H4 (cell line): Measurements from ENCODE around the gene DEGS1. TPM values are rescaled to one million over a fixed set of nuclear protein-coding genes. Genes with fewer than 3 reads are reported as not detected.
A peak's percentile ranks its signal among the peaks of the same experiment; 100 is the strongest.

Source experiments
- DNase-seq: peaks from one replicate; pipeline ENCODE4 v3.0.0-alpha.2; 2015; ENCODE audit warnings: low spot score
- total RNA-seq: library from RNA; depleted of rRNA; stranded (reverse); fragments of >200 nt; shearing (Covaris generic); gene quantifications from 2 replicates; pipeline ENCODE4 v1.2.3, GENCODE V29; 2014; rRNA removed

The DEGS1 gene
- total RNA-seq, 1 experiment from 2014 or later, result 107 TPM

DNA sequence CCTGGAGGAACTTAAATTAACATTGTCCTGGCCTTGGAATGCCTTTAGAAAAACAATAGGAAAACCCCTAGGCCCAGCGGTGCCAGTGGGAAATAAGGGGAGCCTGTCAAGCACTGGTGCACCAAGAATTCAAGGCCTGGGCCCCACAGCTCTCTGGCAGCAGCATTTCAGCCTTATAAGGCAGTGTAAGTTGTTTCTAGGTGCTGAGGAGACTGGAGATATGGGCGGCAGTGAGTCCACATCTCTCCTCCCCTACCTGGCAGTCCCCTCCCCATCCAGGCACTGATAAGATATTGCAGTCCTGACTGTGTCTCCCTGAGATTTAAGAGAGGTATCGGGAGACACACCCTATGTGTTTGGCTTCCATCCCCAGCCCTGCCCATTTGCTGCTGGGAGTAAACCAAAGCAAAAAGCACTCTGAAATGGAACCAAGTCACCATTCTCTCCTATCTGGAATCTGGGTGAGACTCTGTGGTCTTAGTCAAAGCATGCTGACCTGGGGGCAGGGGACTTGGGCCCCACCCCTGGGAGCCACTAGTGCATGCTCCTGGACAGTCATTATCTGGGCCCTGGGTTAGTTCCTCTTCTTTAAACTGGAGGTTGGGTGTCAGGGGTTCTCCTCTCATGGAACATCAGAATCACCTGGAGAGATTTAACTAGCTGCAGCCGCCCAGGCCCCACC lies 30.5 kb downstream of the DEGS1 start:
- no peak for DNase-seq

DNA sequence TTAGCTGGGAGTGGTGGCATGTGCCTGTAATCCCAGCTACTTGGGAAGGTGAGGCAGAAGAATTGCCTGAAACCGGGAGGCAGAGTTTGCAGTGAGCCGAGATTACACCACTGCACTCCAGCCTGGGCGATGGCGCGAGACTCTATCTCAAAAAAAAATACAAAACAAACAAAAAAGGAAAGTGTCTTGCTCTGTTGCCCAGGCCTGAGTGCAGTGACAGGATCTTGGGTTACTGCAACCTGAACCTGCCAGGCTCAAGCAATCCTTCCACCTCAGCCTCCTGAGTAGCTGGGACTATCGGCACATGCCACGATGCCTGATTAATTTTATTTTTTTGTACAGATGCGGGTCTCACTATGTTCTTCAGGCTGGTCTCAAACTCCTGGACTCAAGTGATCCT lies 33.3 kb downstream of the DEGS1 start:
- DNase-seq, result no peak

DNA sequence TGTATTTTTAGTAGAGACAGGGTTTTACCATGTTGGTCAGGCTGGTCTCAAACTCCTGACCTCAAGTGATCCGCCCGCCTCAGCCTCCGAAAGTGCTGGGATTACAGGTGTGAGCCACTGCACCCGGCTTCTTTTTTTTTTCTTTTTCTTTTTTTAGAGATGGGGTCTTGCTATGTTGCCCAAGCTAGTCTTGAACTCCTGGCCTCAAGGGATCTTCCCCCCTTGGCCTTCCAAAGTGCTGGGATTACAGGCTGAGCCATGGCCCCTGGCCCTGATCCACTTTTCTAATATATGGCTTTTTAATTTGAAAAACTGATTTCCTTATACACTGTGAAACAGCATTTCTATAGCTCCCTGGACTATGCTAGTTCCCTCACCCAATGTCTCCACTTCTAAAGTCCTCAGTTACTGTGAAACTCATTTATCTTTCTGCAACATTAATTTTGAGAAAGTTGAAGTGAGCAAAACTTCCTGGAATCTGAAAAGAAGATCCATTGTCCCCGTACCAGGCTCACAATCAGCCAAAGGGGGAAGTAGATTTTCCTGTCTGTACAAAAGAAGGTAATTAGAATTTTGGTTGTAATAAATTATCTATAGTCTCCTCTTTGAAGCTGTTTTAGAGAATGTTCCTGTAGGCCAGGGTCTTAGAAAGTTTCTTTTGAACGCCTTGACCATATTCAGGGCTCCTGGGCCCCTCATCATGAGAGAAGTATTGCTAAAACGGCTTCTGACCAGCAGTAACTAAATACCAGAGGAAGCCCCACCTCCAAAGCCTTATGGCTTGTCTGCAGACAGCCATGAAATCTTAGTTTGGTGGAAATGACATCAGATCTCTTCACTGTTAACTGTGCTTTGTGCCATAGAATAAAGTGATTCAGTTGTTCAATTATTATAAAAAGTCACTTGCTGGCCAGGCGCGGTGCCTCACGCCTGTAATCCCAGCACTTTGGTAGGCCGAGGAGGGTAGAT lies 34.9 kb downstream of the DEGS1 start:
- no peak for DNase-seq

DNA sequence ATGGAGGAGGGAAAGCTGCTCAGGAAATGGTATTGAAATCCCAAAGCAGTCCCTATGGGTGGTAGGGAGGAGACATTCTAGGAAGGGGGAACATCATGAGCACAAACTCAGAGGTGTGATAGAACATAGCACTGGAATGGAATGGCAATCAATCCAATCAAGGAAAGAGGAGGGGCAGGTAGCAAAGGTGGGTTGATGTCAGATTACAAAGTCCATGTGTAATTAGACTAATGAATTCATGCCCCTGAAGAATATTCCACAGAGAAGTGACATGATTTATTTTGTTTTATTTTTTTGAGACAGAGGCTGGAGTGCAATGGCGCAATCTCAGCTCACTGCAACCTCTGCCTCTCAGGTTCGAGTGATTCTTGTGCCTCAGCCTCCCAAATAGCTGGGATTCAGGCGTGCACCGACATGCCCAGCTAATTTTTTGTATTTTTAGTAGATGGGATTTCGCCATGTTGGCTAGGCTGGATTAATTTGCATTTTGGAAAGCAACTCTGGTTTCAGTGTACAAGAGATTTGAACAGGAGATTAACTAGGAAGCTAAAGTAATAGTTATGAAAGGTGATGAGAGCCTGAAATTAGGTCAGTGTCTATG lies 36.1 kb downstream of the DEGS1 start:
- no peak for DNase-seq

DNA sequence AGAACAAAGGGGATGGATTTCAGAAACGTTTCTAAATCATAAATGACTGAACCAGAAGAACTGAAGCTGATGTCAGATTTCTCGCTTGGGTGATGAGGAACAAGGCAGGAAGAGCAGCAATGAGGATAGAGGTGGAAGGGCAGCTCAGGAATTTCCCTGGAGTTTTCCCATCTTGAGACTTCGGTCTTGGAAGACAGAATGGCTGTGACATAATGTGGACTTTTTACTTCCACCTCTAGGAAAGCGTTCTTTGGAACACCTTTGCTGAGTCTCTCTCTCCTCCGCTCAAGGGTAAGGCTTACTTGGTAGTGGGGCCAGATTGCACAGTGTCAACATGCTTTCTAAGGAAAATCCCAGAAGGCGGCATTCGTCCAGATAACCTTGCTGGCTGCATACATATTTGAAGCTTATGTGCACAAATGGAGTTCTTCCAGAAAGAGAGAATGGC lies 36.6 kb downstream of the DEGS1 start:
- DNase-seq, result no peak

DNA sequence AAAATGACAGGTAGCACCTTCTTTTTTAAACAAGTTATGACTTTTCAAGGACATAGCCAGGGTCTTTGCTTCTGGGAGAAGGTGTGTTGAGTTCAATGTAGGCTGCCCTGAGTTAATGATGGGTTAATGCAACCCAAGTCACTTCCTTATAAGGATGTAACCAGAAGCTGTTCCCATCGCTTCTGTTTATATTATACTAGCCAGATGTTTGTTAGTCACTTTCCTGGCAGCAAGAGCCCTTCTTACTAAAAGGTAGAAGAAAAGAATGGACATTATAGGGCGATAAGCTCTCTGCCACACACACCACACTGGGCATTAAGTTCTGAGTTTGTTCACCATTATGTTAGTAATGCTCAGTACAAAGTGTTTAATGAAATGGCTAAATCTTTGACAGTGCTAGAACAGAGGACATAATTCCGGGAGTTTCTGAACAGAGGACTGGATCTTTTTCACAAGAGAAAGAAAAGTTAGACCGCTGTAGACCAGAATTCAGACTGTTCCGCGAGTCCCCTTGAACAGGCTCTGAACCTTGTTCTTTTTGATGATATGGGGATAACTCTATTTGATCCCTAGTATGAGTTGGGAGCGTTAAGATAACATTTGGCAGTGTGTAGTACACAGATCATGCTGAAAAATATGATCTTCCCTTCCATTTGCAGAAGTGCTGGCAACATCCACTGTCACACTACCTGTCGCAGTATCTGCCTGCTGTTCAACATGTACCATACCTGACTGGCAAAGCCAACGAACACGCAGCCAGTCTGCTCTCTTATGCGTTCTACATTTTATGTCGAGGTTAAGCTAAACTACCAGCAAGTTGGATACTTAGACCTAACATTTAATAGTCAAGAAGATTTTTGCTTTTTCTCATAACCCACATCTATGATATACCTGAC lies 41.0 kb downstream of the DEGS1 start:
- peak; percentile 95 for DNase-seq

DNA sequence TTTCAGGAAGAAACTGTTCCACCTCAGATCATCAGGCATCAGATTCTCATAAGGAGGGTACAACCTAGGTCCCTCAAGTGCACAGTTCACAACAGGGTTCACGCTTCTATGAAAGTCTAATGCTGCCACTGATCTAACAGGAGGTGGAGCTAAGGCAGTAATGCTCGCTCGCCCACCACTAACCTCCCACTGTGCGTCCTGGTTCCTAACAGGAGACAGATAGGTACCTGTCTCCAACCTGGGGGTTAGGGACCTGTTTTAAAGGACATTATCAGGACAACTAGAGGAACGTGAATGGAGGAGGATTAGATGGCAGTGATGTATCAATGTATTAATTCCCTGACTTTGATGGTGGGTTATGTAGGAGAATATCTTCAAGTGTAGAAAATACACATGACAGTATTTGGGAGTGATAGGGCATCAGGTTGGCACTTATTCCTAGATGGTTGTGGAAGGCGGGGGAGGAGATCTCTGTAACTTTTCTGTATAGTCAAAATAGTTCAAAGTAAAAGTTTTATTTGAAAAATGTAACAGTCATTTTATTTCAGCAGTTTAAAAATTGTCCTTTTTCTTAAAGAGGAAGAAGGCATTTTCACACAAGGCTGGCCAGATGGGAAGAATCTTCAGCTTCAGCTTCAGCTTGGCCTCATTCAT lies 43.9 kb downstream of the DEGS1 start:
- no peak for DNase-seq

DNA sequence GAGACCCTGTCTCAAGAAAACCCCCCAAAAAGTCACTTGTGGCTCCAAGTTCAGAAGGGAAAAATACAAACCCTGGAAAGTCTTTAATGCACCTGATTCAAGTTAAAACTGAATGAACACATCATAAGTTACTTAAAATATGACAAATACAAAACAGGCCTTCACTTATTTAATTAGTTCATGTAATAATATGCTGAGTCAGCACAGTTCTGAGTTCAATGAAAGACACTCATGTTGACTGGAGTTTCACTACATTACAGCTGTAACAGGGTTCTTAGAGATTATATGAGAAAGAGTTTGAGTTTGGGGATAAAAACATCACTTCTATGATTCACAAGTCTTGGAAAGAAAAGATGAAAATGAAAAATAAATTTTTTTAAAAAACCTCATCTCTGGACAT lies 51.0 kb downstream of the DEGS1 start:
- no peak for DNase-seq

DNA sequence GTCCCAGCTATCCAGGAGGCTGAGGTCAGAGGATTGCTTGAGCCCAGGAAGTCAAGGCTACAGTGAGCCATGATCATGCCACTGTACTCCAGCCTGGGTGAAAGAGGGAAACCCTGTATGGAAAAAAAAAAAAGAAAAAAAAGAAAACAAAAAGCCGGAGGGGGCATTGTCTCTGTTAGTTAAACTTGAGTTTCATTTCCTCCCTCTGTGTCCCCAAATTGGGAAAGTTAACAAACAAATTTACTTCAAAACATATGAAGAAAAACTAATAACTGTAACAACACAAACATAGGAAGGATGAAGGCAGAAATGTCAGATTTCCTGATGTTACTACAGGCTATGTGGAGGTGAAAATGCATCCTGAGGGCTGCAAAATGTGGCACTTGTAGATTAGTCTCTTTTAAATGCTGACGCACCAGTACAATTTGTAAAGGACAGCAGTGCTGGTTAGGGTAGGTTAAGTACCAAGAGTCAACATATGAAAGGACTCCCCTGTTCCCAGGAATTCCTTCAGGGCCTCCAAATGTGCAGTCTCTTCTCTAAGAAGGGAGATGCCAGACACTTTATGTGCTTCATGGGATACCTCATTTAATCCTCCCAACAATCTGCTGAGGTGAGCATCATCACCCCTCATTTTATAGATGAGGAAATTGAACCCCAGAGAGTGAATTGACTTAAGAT lies 52.9 kb downstream of the DEGS1 start:
- DNase-seq, result no peak

DNA sequence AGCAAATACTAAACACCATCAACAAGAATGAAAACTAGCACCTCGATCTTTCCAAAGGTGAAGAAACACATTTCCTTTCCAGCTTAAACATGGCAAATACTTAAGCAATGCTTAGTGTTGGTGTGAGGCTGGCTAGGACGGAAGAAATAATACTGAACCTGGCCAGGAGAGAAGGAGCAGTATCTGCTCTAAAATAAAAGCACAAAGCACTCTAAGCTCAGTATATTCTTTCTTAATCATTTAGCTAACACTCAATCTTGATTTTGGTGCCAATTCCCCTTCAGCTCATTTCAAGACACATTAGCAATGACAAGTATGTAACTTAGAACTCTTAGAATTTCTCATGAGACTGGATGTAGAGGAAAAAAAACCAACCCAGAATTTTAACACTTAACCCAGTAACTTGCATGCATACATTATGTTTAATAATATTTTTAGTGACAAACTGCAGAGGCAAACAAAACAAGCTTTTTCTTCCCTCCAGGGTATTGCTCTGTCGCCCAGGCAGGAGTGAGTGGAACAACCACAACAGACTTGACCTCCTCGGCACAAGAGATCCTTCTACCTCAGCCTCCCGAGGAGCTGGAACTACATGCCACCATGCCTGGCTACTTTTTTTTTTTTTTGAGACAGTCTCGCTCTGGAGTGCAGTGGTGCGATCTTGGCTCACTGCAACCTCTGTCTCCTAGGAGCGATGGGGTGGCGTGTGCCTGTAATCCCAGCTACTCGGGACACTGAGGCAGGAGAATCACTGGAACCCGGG lies 54.3 kb downstream of the DEGS1 start:
- DNase-seq, result no peak

DNA sequence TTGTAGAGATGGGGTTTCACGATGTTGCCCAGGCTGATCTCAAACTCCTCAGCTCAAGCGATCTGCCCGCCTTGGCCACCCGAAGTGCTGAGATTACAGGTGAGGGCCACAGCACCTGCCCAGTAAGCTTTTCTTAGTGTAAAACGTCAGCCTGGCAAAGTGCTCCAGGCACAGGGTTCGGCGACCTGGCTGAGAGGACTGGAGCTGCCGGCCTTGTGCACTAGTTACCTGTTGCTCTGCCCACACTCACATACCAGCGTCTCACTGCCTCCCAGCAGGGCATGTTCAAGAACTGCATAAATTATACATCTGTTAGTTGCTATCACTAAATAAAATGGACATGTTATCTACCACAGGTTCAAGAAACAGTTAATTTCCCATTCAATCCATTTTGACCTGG lies 55.2 kb downstream of the DEGS1 start:
- no peak for DNase-seq

DNA sequence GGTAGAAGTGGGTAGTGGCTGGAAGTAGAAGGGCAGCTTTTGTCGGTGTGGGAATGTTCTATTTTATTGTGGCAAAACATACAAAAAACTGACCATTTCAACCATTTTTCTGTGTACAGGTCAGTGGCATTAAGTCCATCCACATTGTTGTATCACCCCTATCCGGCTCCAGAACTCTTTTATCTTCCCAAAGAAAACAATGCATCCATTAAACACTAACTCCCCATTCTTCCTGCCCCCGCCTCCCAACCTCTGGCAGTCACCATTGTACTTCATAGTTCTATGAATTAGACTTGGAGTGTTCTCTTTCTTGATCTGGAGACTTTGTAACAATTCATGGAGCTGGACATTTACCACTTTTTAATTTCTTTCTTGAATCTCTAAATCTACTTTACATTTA lies 55.7 kb downstream of the DEGS1 start:
- no peak for DNase-seq

Other genes starting within 250 kb of the DEGS1 start
- 19.1 and 24.9 TPM in 2 replicates for gene FBXO28, start 69.1 kb upstream of the DEGS1 start, total RNA-seq
- gene NVL, start 146.9 kb downstream of the DEGS1 start, total RNA-seq, result 14.7 and 17.9 TPM in 2 replicates
- 66.2 and 72.3 TPM in 2 replicates for gene CNIH4, start 173.6 kb downstream of the DEGS1 start, total RNA-seq